ENCODE data around the gene HSPA9. TPM values are rescaled to one million over a fixed set of nuclear protein-coding genes. Genes with fewer than 3 reads are reported as not detected.

The HSPA9 gene
- total and polyA plus RNA-seq, 7 donors: 75.1 to 244 (median 148) TPM

GRCh38 chr5:138545919-138546562 is 29.2 kb downstream of the HSPA9 start:
- Histone ChIP-seq H3K9me3 (no peaks in the 10 kb centered on the region), H3K27me3 (no peaks in the 10 kb centered on the region), H3K27ac (no peak overlapping the region), H3K4me1 (peaks cover 0 to 61% (median 54%) of the 10 kb centered on the region in 4 donors), H3K4me3 (no peak overlapping the region), H3K36me3 (no peaks in the 10 kb centered on the region)
- WGBS, 2 donors: 84 to 91% methylated on average over 6 of the region's 6 CpGs
- TF ChIP-seq EP300 (IDR thresholded peaks at IDR 0.05): no peak
- no peak for TF ChIP-seq POLR2A (IDR thresholded peaks at IDR 0.05)
- TF ChIP-seq POLR2AphosphoS5 (IDR thresholded peaks at IDR 0.05): no peak
- no peak for TF ChIP-seq CTCF (IDR thresholded peaks at IDR 0.05)
- intact Hi-C loops (cut with DNase I): no loop called here
- no peak for DNase-seq

- TF ChIP-seq POLR2A (IDR thresholded peaks at IDR 0.05): no peak
- Histone ChIP-seq H3K27ac (peak overlapping the region; percentile 95 to 100 (median 96)), H3K27me3 (no peaks in the 10 kb centered on the region), H3K4me1 (peaks cover 0 to 75% (median 68%) of the 10 kb centered on the region in 4 donors), H3K9me3 (no peaks in the 10 kb centered on the region), H3K36me3 (no peaks in the 10 kb centered on the region), H3K4me3 (peak overlapping the region; percentile 85 to 99 (median 86))
- peak; percentile 75 for DNase-seq
- intact Hi-C loops (cut with DNase I): no loop called here
- 53 to 64% methylated on average over 16 of the region's 16 CpGs for WGBS, 2 donors
These were observed 30.7 kb downstream of the HSPA9 start for GRCh38 chr5:138544181-138545134.

GRCh38 chr5:138543730-138544104 is 31.5 kb downstream of the HSPA9 start:
- WGBS, 2 donors: 0% methylated on average over 12 of the region's 12 CpGs
- H3K4me3 ChIP-seq: peak overlapping the region; percentile 85 to 99 (median 86)
- intact Hi-C loops (cut with DNase I): loop anchor here (2.0 kb wide), 2 partner anchors 31 to 79 kb away; partner anchors contain the start of genes EGR1 and HSPA9
- H3K36me3 ChIP-seq: no peaks in the 10 kb centered on the region
- H3K9me3 ChIP-seq: no peaks in the 10 kb centered on the region
- TF ChIP-seq EP300 (IDR thresholded peaks at IDR 0.05): no peak
- no peak for TF ChIP-seq CTCF (IDR thresholded peaks at IDR 0.05)
- TF ChIP-seq POLR2AphosphoS5 (IDR thresholded peaks at IDR 0.05): peak in 1 of 4 donors; percentile 12
- TF ChIP-seq POLR2A (IDR thresholded peaks at IDR 0.05): no peak
- peak overlapping the region; percentile 95 to 100 (median 96) for H3K27ac ChIP-seq
- peaks cover 0 to 80% (median 71%) of the 10 kb centered on the region in 4 donors for H3K4me1 ChIP-seq
- DNase-seq: no peak
- H3K27me3 ChIP-seq: no peaks in the 10 kb centered on the region

GRCh38 chr5:138542956-138543729 is 32.1 kb downstream of the HSPA9 start, which contains the start of gene ETF1:
TSS of gene ETF1 (minus strand) at chr5:138543236. CDS start at chr5:138542918, 318 bp downstream.
- Histone ChIP-seq H3K36me3 (no peaks in the 10 kb centered on the region), H3K4me1 (peaks cover 0 to 77% (median 70%) of the 10 kb centered on the region in 4 donors), H3K27ac (peak within 1 kb of the TSS; percentile 95 to 100 (median 96)), H3K9me3 (no peaks in the 10 kb centered on the region), H3K27me3 (no peaks in the 10 kb centered on the region), H3K4me3 (peak within 1 kb of the TSS; percentile 85 to 99 (median 96))
- intact Hi-C loops (cut with DNase I): loop anchor here (2.0 kb wide), 2 partner anchors 32 to 78 kb away; partner anchors contain the start of genes EGR1 and HSPA9
- DNase-seq: peak; percentile 100
- 0% methylated on average over 70 of the region's 70 CpGs for WGBS, 2 donors
- TF ChIP-seq EP300 (IDR thresholded peaks at IDR 0.05): peak in 2 of 4 donors; percentile 49 to 83
- no peak for TF ChIP-seq CTCF (IDR thresholded peaks at IDR 0.05)
- TF ChIP-seq POLR2A (IDR thresholded peaks at IDR 0.05): peak; percentile 99 to 100
- TF ChIP-seq POLR2AphosphoS5 (IDR thresholded peaks at IDR 0.05): peak; percentile 100

All from sigmoid colon (tissue), 7 donors.